Measurements from ENCODE around the gene ARHGEF37. TPM values are rescaled to one million over a fixed set of nuclear protein-coding genes. Genes with fewer than 3 reads are reported as not detected.

The ARHGEF37 gene
- total and polyA plus RNA-seq, 2 donors from 2014 or later, result 6.9 to 21.8 TPM

DNA sequence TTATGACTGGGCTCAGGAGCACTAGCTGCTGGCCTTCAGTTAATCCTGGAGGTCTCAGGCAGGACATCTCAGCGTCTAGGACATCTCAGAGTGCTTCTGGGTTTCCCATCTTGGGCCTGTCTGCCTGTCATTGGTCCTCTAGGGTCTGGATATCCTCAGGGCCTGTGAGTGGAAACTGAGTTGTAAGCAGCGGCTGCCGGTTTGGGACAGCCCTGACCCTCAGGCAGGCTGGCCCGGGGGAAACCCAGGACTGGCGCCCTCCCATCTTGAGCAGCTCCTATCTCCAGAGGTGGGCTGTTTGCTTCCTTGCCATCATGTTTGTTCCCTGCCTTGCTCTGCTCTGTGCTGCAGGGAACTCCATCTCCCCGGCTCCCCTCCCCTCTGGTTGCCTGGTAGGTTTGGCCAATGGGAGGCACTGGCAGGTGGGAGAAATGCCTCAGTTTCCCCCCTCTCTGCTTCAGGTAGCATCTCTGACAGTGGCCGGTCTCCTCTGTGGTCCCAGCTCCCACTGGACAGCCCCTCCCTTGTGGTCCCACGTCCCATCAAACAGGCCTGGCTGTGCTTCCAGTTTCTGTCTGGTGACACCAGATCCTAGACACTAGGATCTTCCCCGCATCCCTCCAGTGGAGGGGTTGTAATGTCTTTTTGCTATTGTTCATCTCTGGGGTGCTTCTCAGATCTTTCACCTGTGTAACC, 57.4 kb downstream of the ARHGEF37 start:
- DNase-seq (no peak), FAIRE-seq (no peak)
- no peaks in the 10 kb centered on the region for H3K27me3 ChIP-seq (ENCODE audit: control insufficient read depth, insufficient read depth, low read length)
- intact Hi-C loops (cut with DNase I), result loop anchor here (5.0 to 10.0 kb wide), 2 partner anchors 189 to 356 kb away; no protein-coding TSS in a partner anchor
- H3K4me1 ChIP-seq (ENCODE audit: control insufficient read depth in 2 of 3, insufficient read depth in 2 of 3, low read depth in 1 of 3, low read length in 3 of 3), result peaks cover 0 to 14% (median 3%) of the 10 kb centered on the region in 3 donors
- no peak overlapping the region for H3K4me3 ChIP-seq (ENCODE audit: low read length in 3 of 3)
- TF ChIP-seq, protein P1, sequence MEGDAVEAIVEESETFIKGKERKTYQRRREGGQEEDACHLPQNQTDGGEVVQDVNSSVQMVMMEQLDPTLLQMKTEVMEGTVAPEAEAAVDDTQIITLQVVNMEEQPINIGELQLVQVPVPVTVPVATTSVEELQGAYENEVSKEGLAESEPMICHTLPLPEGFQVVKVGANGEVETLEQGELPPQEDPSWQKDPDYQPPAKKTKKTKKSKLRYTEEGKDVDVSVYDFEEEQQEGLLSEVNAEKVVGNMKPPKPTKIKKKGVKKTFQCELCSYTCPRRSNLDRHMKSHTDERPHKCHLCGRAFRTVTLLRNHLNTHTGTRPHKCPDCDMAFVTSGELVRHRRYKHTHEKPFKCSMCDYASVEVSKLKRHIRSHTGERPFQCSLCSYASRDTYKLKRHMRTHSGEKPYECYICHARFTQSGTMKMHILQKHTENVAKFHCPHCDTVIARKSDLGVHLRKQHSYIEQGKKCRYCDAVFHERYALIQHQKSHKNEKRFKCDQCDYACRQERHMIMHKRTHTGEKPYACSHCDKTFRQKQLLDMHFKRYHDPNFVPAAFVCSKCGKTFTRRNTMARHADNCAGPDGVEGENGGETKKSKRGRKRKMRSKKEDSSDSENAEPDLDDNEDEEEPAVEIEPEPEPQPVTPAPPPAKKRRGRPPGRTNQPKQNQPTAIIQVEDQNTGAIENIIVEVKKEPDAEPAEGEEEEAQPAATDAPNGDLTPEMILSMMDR (IDR thresholded peaks at IDR 0.05; ENCODE audit: borderline replicate concordance, extremely low read depth, insufficient read depth), result no peak
- no peak overlapping the region for H3K27ac ChIP-seq (ENCODE audit: low read depth in 2 of 2, low read length in 2 of 2)
- no peaks in the 10 kb centered on the region for H3K36me3 ChIP-seq (ENCODE audit: control insufficient read depth in 2 of 3, insufficient read depth in 3 of 3, low read length in 3 of 3)
- H3K9ac ChIP-seq (ENCODE audit: low read length in 3 of 3), result no peak overlapping the region
- no peaks in the 10 kb centered on the region for H3K9me3 ChIP-seq (ENCODE audit: control insufficient read depth in 2 of 3, insufficient read depth in 1 of 3, low read length in 3 of 3)

DNA sequence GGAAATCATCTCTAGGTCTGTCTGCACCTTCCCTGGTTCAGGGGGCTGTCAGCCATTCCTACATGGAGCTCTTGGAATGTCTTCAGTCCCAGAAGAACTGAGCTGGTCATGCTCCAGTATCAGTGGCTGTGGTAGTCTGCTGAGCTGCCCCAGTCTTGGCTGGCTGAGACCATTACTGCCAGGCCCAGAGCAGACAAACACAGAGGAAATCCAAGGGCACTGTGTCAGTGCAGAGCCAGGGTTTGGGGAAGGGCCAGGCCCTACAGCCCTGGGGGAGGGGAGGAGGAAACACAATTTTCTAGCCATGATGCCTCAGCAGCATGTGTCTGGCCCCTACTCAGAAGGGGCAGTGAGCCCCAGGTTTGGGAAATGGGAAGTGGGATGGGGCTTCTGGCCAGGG, 58.4 kb downstream of the ARHGEF37 start:
- Histone ChIP-seq H3K27ac (ENCODE audit: low read depth in 2 of 2, low read length in 2 of 2) (no peak overlapping the region), H3K9me3 (ENCODE audit: control insufficient read depth in 2 of 3, insufficient read depth in 1 of 3, low read length in 3 of 3) (no peaks in the 10 kb centered on the region), H3K27me3 (ENCODE audit: control insufficient read depth, insufficient read depth, low read length) (no peaks in the 10 kb centered on the region), H3K9ac (ENCODE audit: low read length in 3 of 3) (no peak overlapping the region), H3K4me3 (ENCODE audit: low read length in 3 of 3) (no peak overlapping the region), H3K4me1 (ENCODE audit: control insufficient read depth in 2 of 3, insufficient read depth in 2 of 3, low read depth in 1 of 3, low read length in 3 of 3) (peaks cover 0 to 14% (median 3%) of the 10 kb centered on the region in 3 donors), H3K36me3 (ENCODE audit: control insufficient read depth in 2 of 3, insufficient read depth in 3 of 3, low read length in 3 of 3) (no peaks in the 10 kb centered on the region)
- FAIRE-seq (no peak), DNase-seq (no peak)
- TF ChIP-seq, protein P1 (IDR thresholded peaks at IDR 0.05; ENCODE audit: borderline replicate concordance, extremely low read depth, insufficient read depth), result no peak
- intact Hi-C loops (cut with DNase I), result loop anchor here (5.0 to 10.0 kb wide), 2 partner anchors 188 to 355 kb away; no protein-coding TSS in a partner anchor

DNA sequence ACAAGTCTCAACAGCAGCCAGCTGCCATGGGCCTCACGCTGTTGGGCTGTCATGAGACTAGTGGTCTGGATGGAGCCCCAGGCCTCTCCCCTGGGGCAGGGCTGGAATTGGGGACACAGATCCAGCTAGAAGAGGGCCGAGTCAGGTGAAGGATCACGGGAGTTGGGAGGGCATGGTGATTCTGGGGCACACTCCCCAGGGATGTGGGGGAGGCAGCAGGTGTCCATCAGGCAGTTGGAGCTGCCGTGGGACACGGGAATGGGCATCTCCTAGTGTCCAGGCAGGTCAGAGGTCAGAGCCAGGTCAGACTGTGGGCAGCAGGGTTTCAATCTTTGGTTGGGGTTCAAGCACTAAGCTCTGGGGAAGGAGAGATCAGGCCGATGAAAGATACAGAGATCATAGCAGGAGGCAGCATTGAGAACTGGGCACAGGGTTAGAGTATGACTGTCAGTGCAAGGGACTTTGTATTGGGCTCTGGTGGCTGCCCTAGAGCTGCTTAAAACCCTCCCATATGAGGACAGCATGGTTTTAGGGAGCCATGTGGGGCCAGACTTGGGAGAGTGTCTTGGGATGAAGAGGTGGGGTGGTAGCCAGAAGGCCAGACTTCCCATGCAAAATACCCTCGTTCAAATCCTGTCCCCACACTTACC, 59.2 kb downstream of the ARHGEF37 start:
- TF ChIP-seq, protein P1 (IDR thresholded peaks at IDR 0.05; ENCODE audit: borderline replicate concordance, extremely low read depth, insufficient read depth), result no peak
- Histone ChIP-seq H3K27me3 (ENCODE audit: control insufficient read depth, insufficient read depth, low read length) (no peaks in the 10 kb centered on the region), H3K27ac (ENCODE audit: low read depth in 2 of 2, low read length in 2 of 2) (peak overlapping the region; percentile 81 to 88), H3K36me3 (ENCODE audit: control insufficient read depth in 2 of 3, insufficient read depth in 3 of 3, low read length in 3 of 3) (no peaks in the 10 kb centered on the region), H3K9me3 (ENCODE audit: control insufficient read depth in 2 of 3, insufficient read depth in 1 of 3, low read length in 3 of 3) (no peaks in the 10 kb centered on the region), H3K9ac (ENCODE audit: low read length in 3 of 3) (peak overlapping the region in 1 of 3 donors; percentile 7), H3K4me3 (ENCODE audit: low read length in 3 of 3) (peak overlapping the region in 2 of 3 donors; percentile 55 to 60), H3K4me1 (ENCODE audit: control insufficient read depth in 2 of 3, insufficient read depth in 2 of 3, low read depth in 1 of 3, low read length in 3 of 3) (peaks cover 0 to 14% (median 3%) of the 10 kb centered on the region in 3 donors)
- intact Hi-C loops (cut with DNase I), result no loop called here
- FAIRE-seq, result no peak
- DNase-seq, result no peak
